Pancreas (tissue), 10 donors: ENCODE data around the gene HOXA10. TPM values are rescaled to one million over a fixed set of nuclear protein-coding genes. Genes with fewer than 3 reads are reported as not detected.

Experiments used
- ATAC-seq, 4 donors: fragments of 200-7000 bp; cut with Tn5 transposase; one replicate each; pipeline versions ENCODE4 v1.8.0 to v1.9.1; 2020; ENCODE audit warnings: mild to moderate bottlenecking in 4 of 4, moderate library complexity in 4 of 4
- DNase-seq, 6 donors: peaks; one replicate each; pipeline ENCODE4 v3.0.0-alpha.2; 2020
- FAIRE-seq: peaks from 2 replicates; lab custom pipeline; 2012; peaks lifted over from hg19 to GRCh38; lab: Jason Lieb, UNC
- H3K27ac ChIP-seq, 4 donors: fragments of 200-600 bp; sonication (generic); 1 replicate in 3 of 4; 2 replicates in 1 of 4; pipeline versions ENCODE4 v1.5.0 to v1.8.0; 2020
- H3K27me3 ChIP-seq, 4 donors: fragments of 200-600 bp; one replicate each; pipeline ENCODE4 v1.8.0; 2021
- H3K36me3 ChIP-seq, 3 donors: fragments of 200-600 bp; sonication (generic) in 1 of 3; one replicate each; pipeline versions ENCODE4 v1.5.0 to v1.8.0; 2020 to 2021
- H3K4me1 ChIP-seq, 3 donors: fragments of 200-600 bp; one replicate each; pipeline ENCODE4 v1.8.0; 2021
- H3K4me3 ChIP-seq, 4 donors: fragments of 200-600 bp; sonication (generic) in 2 of 4; one replicate each; pipeline versions ENCODE4 v1.5.0 to v1.8.0; 2020 to 2021
- H3K9me3 ChIP-seq, 4 donors: fragments of 200-600 bp; one replicate each; pipeline ENCODE4 v1.8.0; 2021
- WGBS, 2 donors: extraction: QIAGEN DNeasy Blood & Tissue Kit; methylation state at CpG; one replicate each; pipeline ENCODE4 v1.1.7; 2013; 5-methylcytosine and 5-hydroxymethylcytosine counted together
- intact Hi-C, 3 donors: fragments of 100-400 bp; cut with DNase I; formaldehyde crosslinking; loops; one replicate each; pipeline versions ENCODE4 v1.11.1 to v1.14.2; 2022
- polyA plus RNA-seq, 2 donors: library from polyadenylated mRNA; stranded (reverse); fragments of 200-250 nt; gene quantifications; one replicate each; pipeline ENCODE4 v1.2.3, GENCODE V29; 2013
- total RNA-seq, 6 donors: library from RNA; stranded (reverse); fragmentation: NEBNext Ultra II Directional in 4 of 6; extraction: Animal tissue kit (Norgen Biotek cat#: 25700) in 4 of 6; gene quantifications; one replicate each; pipeline versions ENCODE4 v1.2.1 to v1.2.4, GENCODE V29; 2021 to 2023
- TF ChIP-seq, protein P1 (sequence below), 4 donors: fragments of 200-600 bp; sonication (generic) in 3 of 4; IDR thresholded peaks; one replicate each; pipeline versions ENCODE4 v1.5.0 to v1.8.0; 2021; ENCODE audit warnings: antibody characterized with exemption in 4 of 4
- donor health status: healthy with polysubstance abuse.
- donor health status: DM: no; HTN: no; CAD: no; lungs with moderate emphysema.
- donor health status: DM: no; HTN: no; CAD: no.
- donor health status: control.
- donor health status: control.
- donor health status: Bipolar disorder and iron deficiency.
- donor health status: DM: yes; HTN: yes; CAD: no.
- donor health status: DM: no; HTN: no; CAD: no.
- donor health status: DM: no; HTN: no; CAD: no.
- donor health status: DM: yes; HTN: yes; CAD: no.

HOXA10 gene
- total and polyA plus RNA-seq, 8 donors, result 0.09 to 0.18 (median 0.14) TPM; not detected in 4

DNA sequence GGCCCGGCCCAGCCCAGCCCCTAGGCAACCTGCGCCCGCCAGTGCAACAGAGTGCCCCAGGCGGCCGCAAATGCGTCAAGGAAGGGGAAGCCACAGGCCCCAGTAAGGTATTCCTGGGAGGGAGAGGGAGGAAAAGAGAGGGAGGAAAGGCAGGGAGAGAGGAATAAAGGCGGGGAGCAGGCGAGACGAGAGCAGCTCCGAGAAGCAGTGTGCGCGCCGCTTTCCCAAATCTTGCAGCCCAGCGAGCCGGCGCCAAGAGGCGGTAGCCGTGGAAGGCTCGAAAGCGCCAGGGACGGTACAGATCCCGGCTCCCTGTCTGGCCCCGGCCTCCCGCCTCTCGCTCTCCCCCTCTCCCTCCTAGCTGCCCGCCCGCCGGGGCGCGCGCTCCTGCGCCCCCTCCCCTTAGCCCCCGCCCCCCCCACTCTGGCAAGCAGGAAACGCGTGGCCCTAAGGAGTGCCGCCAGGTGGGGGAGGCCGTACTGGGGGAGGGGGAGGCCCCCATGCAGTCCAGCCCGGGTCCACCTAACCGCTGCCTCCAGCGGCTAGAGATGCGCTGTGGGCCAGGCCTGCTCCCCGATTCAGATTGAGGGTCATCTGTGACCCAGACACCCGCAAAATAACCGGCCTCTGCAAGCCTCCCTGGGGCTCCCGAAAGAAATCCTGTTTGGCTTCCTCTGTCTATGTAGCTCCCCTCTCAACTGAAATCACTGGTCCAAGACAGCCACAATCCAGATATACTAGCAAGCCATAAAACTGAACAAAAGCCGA, 4.3 kb downstream of the HOXA10 start:
- DNase-seq (peak in 3 of 6 donors; percentile 10 to 59 (median 59)), ATAC-seq (no peak), FAIRE-seq (no peak)
- TF ChIP-seq, protein P1, sequence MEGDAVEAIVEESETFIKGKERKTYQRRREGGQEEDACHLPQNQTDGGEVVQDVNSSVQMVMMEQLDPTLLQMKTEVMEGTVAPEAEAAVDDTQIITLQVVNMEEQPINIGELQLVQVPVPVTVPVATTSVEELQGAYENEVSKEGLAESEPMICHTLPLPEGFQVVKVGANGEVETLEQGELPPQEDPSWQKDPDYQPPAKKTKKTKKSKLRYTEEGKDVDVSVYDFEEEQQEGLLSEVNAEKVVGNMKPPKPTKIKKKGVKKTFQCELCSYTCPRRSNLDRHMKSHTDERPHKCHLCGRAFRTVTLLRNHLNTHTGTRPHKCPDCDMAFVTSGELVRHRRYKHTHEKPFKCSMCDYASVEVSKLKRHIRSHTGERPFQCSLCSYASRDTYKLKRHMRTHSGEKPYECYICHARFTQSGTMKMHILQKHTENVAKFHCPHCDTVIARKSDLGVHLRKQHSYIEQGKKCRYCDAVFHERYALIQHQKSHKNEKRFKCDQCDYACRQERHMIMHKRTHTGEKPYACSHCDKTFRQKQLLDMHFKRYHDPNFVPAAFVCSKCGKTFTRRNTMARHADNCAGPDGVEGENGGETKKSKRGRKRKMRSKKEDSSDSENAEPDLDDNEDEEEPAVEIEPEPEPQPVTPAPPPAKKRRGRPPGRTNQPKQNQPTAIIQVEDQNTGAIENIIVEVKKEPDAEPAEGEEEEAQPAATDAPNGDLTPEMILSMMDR (IDR thresholded peaks at IDR 0.05), result no peak
- WGBS, 2 donors, result 6 to 8% methylated on average over 27 to 46 of the region's 46 CpGs
- Histone ChIP-seq H3K36me3 (no peaks in the 10 kb centered on the region), H3K4me3 (no peak overlapping the region), H3K27me3 (peaks cover 17 to 94% (median 48%) of the 10 kb centered on the region in 4 donors), H3K27ac (no peak overlapping the region), H3K9me3 (no peaks in the 10 kb centered on the region), H3K4me1 (peaks cover 0 to 7% (median 0%) of the 10 kb centered on the region in 3 donors)
- intact Hi-C loops, result no loop called here

GRCh38 chr7:27168265-27168947, 5.7 kb downstream of the HOXA10 start:
- no peak overlapping the region for H3K27ac ChIP-seq
- DNase-seq, result peak in 3 of 6 donors; percentile 3 to 61 (median 59)
- intact Hi-C loops, result no loop called here
- peaks cover 0 to 9% (median 0%) of the 10 kb centered on the region in 3 donors for H3K4me1 ChIP-seq
- no peaks in the 10 kb centered on the region for H3K9me3 ChIP-seq
- FAIRE-seq, result no peak
- TF ChIP-seq, protein P1 (IDR thresholded peaks at IDR 0.05), result no peak
- H3K36me3 ChIP-seq, result no peaks in the 10 kb centered on the region
- 17 to 18% methylated on average over 25 of the region's 25 CpGs for WGBS, 2 donors
- H3K27me3 ChIP-seq, result peaks cover 19 to 95% (median 48%) of the 10 kb centered on the region in 4 donors
- H3K4me3 ChIP-seq, result no peak overlapping the region
- no peak for ATAC-seq

- H3K36me3 ChIP-seq, result no peaks in the 10 kb centered on the region
- no peak overlapping the region for H3K27ac ChIP-seq
- peaks cover 19 to 89% (median 46%) of the 10 kb centered on the region in 4 donors for H3K27me3 ChIP-seq
- ATAC-seq (no peak), FAIRE-seq (no peak), DNase-seq (peak in 2 of 6 donors; percentile 3 to 7)
- 15 to 24% methylated on average over 4 of the region's 4 CpGs for WGBS, 2 donors
- no peaks in the 10 kb centered on the region for H3K9me3 ChIP-seq
- TF ChIP-seq, protein P1 (IDR thresholded peaks at IDR 0.05), result no peak
- no peak overlapping the region for H3K4me3 ChIP-seq
- intact Hi-C loops, result no loop called here
- H3K4me1 ChIP-seq, result peaks cover 0 to 5% (median 0%) of the 10 kb centered on the region in 3 donors
These were observed 6.2 kb downstream of the HOXA10 start for GRCh38 chr7:27167916-27168264.

DNA sequence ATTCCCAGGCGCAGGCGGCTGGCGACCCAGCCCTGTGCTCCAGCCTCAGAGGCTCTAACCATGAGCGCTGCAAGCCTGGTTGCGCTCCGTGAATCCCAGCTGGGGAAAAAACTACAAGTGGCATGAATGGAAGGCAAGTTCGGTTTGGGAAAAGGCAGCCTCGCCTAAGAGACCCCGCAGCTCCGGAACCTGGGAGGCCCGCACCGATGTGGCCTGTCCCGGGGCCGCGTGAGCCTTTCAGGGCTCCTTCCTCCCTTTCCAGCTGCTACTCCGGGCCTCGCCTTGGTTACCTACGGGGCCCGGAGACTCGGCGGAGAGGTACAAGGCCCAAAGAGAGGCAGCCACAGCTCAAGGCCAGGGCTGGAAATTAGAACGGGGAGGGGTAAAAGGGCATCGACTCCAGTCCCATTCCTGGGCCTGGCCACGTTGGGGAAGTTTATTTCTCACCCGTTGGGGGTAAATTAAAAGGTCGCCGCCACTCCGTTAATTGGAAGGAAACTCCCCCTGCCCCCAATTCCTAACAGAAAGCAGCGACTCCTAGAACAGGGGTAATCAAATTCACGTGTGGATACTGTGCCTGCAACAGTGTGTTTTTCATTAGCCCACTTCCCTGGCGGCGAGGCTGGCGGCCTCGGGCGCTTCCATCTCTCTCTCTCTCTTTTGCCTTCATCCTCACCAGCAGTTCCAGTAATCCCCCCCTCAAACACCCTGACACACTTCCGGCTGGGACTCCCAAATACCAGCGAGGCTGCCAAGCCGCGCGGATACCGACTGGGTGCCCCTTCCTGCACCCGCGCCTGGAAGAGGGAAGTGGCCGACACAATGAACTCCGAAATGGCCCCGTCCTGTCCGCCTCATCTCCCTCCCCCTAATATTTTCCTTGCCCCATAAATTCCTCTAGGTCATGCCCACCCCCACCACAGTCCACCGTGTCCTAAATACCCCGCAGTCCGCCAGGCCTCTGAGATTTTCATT, 7.3 kb downstream of the HOXA10 start:
- intact Hi-C loops, result no loop called here
- ATAC-seq (no peak), FAIRE-seq (no peak), DNase-seq (peak in 3 of 6 donors; percentile 7 to 51 (median 50))
- TF ChIP-seq, protein P1 (IDR thresholded peaks at IDR 0.05), result no peak
- Histone ChIP-seq H3K36me3 (no peaks in the 10 kb centered on the region), H3K27me3 (peaks cover 19 to 81% (median 42%) of the 10 kb centered on the region in 4 donors), H3K4me1 (peaks cover 0 to 2% (median 0%) of the 10 kb centered on the region in 3 donors), H3K4me3 (no peak overlapping the region), H3K9me3 (no peaks in the 10 kb centered on the region), H3K27ac (no peak overlapping the region)
- 11 to 12% methylated on average over 49 to 50 of the region's 50 CpGs for WGBS, 2 donors
